Measurements from ENCODE around the gene HOXA3. TPM values are rescaled to one million over a fixed set of nuclear protein-coding genes. Genes with fewer than 3 reads are reported as not detected.

Gene HOXA3
- polyA plus RNA-seq, 1 donor from 2014 or later, result not detected

GRCh38 chr7:27185013-27185853, 32.9 kb upstream of the HOXA3 start, which contains the start of gene HOXA11:
Gene HOXA11, minus strand, starts transcription at chr7:27185232. Its CDS starts 88 bp downstream, at chr7:27185144.
- Mint-ChIP-seq H3K36me3 (peaks cover 3% of the 10 kb centered on the region), H3K27ac (peak within 1 kb of the TSS; percentile 89 to 97 (median 94)), H3K4me1 (peaks cover 17 to 28% (median 19%) of the 10 kb centered on the region in 3 donors), H3K27me3 (peaks cover 72% of the 10 kb centered on the region), H3K9me3 (peaks cover 0 to 6% (median 0%) of the 10 kb centered on the region in 3 donors), H3K4me3 (peak within 1 kb of the TSS; percentile 62 to 85 (median 74))

- H3K4me3 Mint-ChIP-seq, result peak overlapping the region; percentile 62 to 85 (median 74)
- peak overlapping the region; percentile 89 to 97 (median 94) for H3K27ac Mint-ChIP-seq
- peaks cover 69% of the 10 kb centered on the region for H3K27me3 Mint-ChIP-seq
- H3K9me3 Mint-ChIP-seq, result peaks cover 0 to 6% (median 0%) of the 10 kb centered on the region in 3 donors
- H3K4me1 Mint-ChIP-seq, result peaks cover 18 to 22% (median 21%) of the 10 kb centered on the region in 3 donors
- H3K36me3 Mint-ChIP-seq, result peaks cover 3% of the 10 kb centered on the region
Observed at GRCh38 chr7:27184337-27185012, 32.1 kb upstream of the HOXA3 start.

GRCh38 chr7:27183682-27184336, 31.4 kb upstream of the HOXA3 start:
- Mint-ChIP-seq H3K4me1 (peaks cover 18 to 22% (median 21%) of the 10 kb centered on the region in 3 donors), H3K27me3 (peaks cover 66% of the 10 kb centered on the region), H3K9me3 (peaks cover 0 to 6% (median 0%) of the 10 kb centered on the region in 3 donors), H3K4me3 (peak overlapping the region; percentile 39 to 85 (median 54)), H3K27ac (peak overlapping the region; percentile 80 to 97 (median 94)), H3K36me3 (peaks cover 3% of the 10 kb centered on the region)

DNA sequence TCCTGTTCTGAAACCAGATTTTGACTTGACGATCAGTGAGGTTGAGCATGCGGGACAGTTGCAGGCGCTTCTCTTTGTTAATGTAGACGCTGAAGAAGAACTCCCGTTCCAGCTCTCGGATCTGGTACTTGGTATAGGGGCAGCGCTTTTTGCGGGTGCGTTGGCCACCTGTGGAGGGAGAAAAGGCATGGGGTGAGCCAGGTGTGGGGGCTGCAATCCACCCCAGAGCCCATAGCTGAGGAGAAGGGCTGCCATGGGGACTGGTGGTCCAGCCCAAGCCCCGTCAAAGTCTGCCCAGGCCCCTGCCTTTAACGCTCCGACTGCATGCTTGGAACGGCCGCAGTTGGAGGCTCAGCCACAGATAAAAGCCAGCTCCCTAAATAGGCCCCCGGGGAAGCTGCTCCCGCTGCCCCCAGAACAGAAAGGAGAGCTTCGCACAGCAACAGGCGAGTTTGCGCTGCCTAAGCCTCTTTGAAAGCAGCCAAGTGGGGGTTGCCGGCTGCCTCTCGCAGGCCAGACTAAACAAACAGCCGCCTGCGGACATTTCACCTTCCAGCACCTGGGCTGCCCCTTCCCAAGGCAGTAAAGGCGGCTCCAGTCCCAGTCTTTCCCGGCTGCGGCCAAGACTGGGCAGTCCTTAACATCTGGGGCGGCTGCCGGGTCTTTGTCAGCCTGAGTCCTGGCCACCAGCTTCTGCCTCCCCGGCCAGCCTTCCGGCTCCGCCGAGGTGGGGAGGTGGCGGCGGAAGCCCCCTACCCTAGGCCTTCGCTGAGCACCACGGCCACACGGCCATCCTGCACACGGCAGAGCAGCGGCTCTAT, 30.7 kb upstream of the HOXA3 start:
- Mint-ChIP-seq H3K27me3 (peaks cover 58% of the 10 kb centered on the region), H3K4me3 (peak overlapping the region in 2 of 4 donors; percentile 38 to 66), H3K27ac (peak overlapping the region; percentile 90 to 97 (median 94)), H3K36me3 (peaks cover 3% of the 10 kb centered on the region), H3K9me3 (peaks cover 0 to 6% (median 0%) of the 10 kb centered on the region in 3 donors), H3K4me1 (peaks cover 14 to 24% (median 15%) of the 10 kb centered on the region in 3 donors)

DNA sequence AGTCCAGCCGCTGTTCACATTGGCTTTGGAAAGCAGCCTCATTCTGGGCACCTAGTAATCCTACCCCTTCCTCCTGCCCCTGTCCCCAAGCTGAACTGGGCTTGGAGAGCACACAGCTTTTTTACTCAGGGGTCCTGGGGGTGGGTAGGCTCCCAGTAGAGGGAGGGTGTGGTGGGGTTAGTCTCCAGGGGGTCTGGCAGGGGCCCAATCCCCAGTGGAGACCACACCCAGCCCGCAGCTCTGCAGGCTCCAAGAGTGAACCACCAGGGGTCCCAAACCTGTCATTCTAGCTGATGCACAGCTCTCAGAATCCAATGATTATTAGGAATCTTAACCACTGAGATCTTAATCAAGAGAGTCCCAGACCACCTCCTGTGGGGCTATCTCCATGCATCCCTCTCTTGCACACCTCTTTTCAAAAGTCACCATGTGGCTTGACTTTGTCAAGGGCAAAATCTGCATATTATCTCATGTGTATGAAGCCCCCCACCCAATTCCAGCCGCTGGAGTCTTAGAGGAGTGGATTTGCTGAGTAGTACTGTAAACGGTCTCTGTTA, 30.0 kb upstream of the HOXA3 start:
- H3K9me3 Mint-ChIP-seq, result peaks cover 0 to 6% (median 0%) of the 10 kb centered on the region in 3 donors
- H3K36me3 Mint-ChIP-seq, result peaks cover 3% of the 10 kb centered on the region
- peak overlapping the region in 1 of 4 donors; percentile 66 for H3K4me3 Mint-ChIP-seq
- peaks cover 13 to 25% (median 15%) of the 10 kb centered on the region in 3 donors for H3K4me1 Mint-ChIP-seq
- peak overlapping the region in 2 of 3 donors; percentile 94 to 97 for H3K27ac Mint-ChIP-seq
- H3K27me3 Mint-ChIP-seq, result peaks cover 51% of the 10 kb centered on the region

DNA sequence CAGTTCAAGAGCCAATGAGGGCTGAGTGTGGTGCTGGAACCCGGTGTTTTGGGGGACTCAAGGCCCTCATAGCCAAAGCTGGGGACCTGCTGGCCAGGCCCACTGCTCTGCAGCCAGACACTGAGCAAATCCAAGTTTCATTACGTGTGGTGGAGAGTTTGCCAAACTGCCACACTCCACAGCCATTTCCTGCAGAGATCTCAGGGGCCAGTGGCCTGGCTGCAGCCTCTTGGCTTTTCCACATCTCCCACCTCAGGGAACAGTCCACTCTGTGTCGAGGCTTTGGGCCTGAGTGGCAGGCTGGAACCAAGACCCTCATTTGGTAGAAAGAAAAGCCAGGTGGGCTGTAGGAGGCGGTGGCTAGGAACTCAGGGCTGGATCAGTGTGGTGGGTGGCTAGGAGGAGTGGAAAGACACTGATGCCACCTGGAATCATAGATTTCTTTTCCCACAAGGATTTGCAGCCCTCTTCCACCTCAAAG, 29.5 kb upstream of the HOXA3 start:
- peaks cover 0 to 6% (median 0%) of the 10 kb centered on the region in 3 donors for H3K9me3 Mint-ChIP-seq
- peak overlapping the region in 1 of 4 donors; percentile 58 for H3K4me3 Mint-ChIP-seq
- H3K4me1 Mint-ChIP-seq, result peaks cover 13 to 25% (median 15%) of the 10 kb centered on the region in 3 donors
- H3K27me3 Mint-ChIP-seq, result peaks cover 47% of the 10 kb centered on the region
- peaks cover 3% of the 10 kb centered on the region for H3K36me3 Mint-ChIP-seq
- H3K27ac Mint-ChIP-seq, result peak overlapping the region in 1 of 3 donors; percentile 97

- Mint-ChIP-seq H3K27me3 (peaks cover 45% of the 10 kb centered on the region), H3K4me1 (peaks cover 9 to 21% (median 13%) of the 10 kb centered on the region in 3 donors), H3K36me3 (peaks cover 3% of the 10 kb centered on the region), H3K4me3 (peak overlapping the region in 2 of 4 donors; percentile 58 to 67), H3K27ac (peak overlapping the region in 2 of 3 donors; percentile 53 to 97), H3K9me3 (peaks cover 0 to 6% (median 0%) of the 10 kb centered on the region in 3 donors)
Observed at GRCh38 chr7:27180431-27181420, 28.3 kb upstream of the HOXA3 start.

DNA sequence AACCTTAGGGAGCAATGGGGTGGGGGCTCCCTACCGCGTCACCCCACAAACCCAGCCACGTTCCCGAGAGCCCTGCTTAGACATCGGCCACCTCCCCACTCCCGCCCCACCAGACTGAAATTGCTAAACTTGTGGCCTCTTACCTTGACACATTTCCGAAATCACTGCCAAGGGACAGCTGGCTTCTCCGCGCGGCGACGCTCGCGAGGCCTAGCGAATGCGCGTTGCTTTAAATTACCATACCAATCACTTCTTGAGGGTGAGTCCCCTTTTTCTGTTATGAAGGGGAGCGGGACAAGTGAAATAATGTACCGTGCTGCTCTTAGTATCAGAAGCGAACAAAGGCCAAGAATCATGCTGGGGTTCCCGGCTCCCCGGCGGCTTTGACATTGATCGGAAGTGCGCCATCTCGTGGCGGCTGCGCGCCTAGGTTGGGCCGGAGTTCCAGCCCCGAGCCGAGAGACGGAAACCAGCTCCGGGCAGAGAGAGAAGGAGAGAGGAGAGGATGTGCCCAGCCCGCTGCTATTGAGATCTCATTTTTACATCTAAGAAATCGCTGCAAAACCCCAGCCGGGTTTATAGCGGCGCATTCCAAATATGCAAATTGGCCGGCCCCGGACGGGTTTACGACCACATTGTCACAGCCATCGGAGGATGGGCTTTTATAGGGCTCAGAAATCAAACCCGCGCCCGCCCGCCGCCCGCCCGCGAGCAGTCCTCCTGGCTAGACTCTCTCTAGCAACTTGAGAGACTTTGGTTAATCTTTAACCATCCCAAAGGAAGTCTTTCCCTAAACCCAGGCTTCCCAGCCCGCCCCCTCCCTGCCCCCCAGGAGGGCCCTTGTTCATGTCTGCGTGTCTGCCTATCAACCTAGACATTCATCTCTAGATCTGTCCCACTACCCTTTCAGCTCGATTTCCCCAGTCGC, 27.4 kb upstream of the HOXA3 start:
- Mint-ChIP-seq H3K27ac (peak overlapping the region in 2 of 3 donors; percentile 88 to 92), H3K36me3 (no peaks in the 10 kb centered on the region), H3K9me3 (peaks cover 0 to 5% (median 0%) of the 10 kb centered on the region in 3 donors), H3K27me3 (peaks cover 43% of the 10 kb centered on the region), H3K4me1 (peaks cover 6 to 15% (median 11%) of the 10 kb centered on the region in 3 donors), H3K4me3 (peak overlapping the region in 3 of 4 donors; percentile 67 to 75 (median 73))

- peaks cover 4 to 12% (median 8%) of the 10 kb centered on the region in 3 donors for H3K4me1 Mint-ChIP-seq
- no peak overlapping the region for H3K4me3 Mint-ChIP-seq
- no peaks in the 10 kb centered on the region for H3K36me3 Mint-ChIP-seq
- peak overlapping the region in 2 of 3 donors; percentile 67 to 88 for H3K27ac Mint-ChIP-seq
- peaks cover 0 to 4% (median 0%) of the 10 kb centered on the region in 3 donors for H3K9me3 Mint-ChIP-seq
- peaks cover 42% of the 10 kb centered on the region for H3K27me3 Mint-ChIP-seq
Observed at GRCh38 chr7:27179030-27179429, 26.6 kb upstream of the HOXA3 start.

DNA sequence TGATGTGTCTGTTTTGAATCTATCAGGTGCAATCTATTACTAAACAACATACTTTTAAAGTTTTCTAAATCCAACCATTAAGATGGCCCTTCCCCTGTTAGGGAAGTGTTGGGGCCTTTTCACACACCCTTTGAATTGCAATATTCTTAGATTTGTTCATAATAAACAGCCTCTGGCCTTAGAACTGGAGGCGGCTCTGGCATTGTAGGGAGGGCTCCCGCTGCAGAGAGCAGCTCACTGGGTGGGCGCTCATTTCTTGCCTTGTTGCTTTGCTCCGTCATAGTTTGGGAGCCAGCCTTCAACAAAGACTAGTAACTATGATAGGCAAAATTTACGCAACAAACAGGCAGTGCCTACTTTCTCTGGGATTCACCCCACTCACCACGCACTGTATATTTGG, 26.0 kb upstream of the HOXA3 start:
- H3K4me3 Mint-ChIP-seq, result peak overlapping the region in 1 of 4 donors; percentile 81
- peak overlapping the region in 2 of 3 donors; percentile 61 to 95 for H3K27ac Mint-ChIP-seq
- no peaks in the 10 kb centered on the region for H3K36me3 Mint-ChIP-seq
- H3K4me1 Mint-ChIP-seq, result peaks cover 1 to 8% (median 8%) of the 10 kb centered on the region in 3 donors
- H3K27me3 Mint-ChIP-seq, result peaks cover 39% of the 10 kb centered on the region
- H3K9me3 Mint-ChIP-seq, result peaks cover 0 to 4% (median 0%) of the 10 kb centered on the region in 3 donors

- Mint-ChIP-seq H3K4me3 (peak overlapping the region in 1 of 4 donors; percentile 81), H3K27ac (peak overlapping the region in 2 of 3 donors; percentile 6 to 95), H3K36me3 (no peaks in the 10 kb centered on the region), H3K9me3 (peaks cover 0 to 4% (median 0%) of the 10 kb centered on the region in 3 donors), H3K4me1 (peaks cover 1 to 8% (median 8%) of the 10 kb centered on the region in 3 donors), H3K27me3 (peaks cover 38% of the 10 kb centered on the region)
Observed at GRCh38 chr7:27177795-27178320, 25.5 kb upstream of the HOXA3 start.
